22Rv1 (cell line): ENCODE measurements around the gene BIN2.

ENCODE experiments used
- ZFX ChIP-seq: fragments of 450-650 bp; IDR thresholded peaks from 2 replicates; pipeline ENCODE4 v1.6.1; 2017; ENCODE audit warnings: antibody characterized with exemption, borderline replicate concordance
- TF ChIP-seq, protein P1 (sequence below): fragments of 450-650 bp; IDR thresholded peaks from 2 replicates; pipeline ENCODE4 v1.5.1; 2017; ENCODE audit warnings: mild to moderate bottlenecking

DNA sequence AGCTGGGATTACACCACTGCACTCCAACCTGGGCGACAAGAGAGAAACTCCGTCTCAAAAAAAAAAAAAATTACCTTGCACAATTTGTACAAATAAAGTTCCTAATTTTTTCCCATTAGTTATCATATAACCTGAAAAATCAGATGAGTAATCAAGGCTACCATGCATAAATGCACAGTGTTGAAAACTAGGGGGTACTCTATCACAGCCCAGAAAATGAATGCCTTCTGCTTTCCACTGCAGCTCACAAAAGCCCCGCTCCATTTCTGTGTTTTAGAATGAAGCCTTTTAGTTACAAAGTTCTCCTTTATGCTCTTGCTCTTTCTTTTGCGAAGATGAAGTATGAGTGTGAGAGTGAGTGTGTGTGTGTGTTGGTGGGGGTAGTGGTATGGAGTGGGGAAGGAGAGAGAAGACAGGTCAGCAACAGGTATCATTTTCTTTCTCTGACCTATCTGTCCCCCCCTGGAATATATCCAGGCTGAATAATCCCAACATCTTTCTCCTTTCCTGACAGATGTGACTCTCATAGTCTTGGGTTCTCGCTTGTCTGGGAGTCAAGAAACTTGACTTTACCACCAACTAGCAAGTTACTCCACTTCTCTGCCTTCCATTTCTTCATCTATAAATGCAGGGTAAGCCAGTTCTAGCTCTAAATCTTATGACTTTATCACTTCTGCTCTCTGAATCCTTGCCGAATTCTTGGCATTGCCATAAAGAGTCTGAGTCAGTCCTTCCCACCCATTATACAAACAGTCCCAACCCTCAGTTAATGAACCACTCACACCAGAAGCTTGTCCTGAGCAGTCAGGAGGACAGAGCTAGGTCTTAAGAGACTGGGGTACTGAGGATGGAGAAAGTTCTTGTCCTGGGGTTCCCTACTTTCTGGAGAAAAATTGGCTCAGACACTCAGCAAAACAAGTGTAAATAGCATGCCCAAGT lies 16.1 kb downstream of the BIN2 start:
- TF ChIP-seq, protein P1, sequence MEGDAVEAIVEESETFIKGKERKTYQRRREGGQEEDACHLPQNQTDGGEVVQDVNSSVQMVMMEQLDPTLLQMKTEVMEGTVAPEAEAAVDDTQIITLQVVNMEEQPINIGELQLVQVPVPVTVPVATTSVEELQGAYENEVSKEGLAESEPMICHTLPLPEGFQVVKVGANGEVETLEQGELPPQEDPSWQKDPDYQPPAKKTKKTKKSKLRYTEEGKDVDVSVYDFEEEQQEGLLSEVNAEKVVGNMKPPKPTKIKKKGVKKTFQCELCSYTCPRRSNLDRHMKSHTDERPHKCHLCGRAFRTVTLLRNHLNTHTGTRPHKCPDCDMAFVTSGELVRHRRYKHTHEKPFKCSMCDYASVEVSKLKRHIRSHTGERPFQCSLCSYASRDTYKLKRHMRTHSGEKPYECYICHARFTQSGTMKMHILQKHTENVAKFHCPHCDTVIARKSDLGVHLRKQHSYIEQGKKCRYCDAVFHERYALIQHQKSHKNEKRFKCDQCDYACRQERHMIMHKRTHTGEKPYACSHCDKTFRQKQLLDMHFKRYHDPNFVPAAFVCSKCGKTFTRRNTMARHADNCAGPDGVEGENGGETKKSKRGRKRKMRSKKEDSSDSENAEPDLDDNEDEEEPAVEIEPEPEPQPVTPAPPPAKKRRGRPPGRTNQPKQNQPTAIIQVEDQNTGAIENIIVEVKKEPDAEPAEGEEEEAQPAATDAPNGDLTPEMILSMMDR = no peak
- no peak for TF ChIP-seq ZFX
